Measurements from ENCODE around the gene ZNF217. TPM values are rescaled to one million over a fixed set of nuclear protein-coding genes. Genes with fewer than 3 reads are reported as not detected.

The ZNF217 gene
- polyA plus RNA-seq, 1 experiment: 16.6 TPM

GRCh38 chr20:53602661-53603060 is 9.0 kb upstream of the ZNF217 start:
- ChIA-PET CTCF (interaction anchor here (0.5 to 1.0 kb wide), 2 partner anchors 34 to 313 kb away, joined by 3 read pairs; no protein-coding TSS in a partner anchor), POLR2A (no interaction called here)
- DNase-seq (ENCODE audit: low read depth, low spot score): no peak
- H3K4me3 ChIP-seq (ENCODE audit: low read depth, low read length): no peak overlapping the region
- no peaks in the 10 kb centered on the region for H3K27me3 ChIP-seq (ENCODE audit: control insufficient read depth, insufficient read depth, low read length)
- no peak for TF ChIP-seq CTCF (IDR thresholded peaks at IDR 0.05; ENCODE audit: low read depth, low read length)
- H3K9me3 ChIP-seq (ENCODE audit: control insufficient read depth, insufficient read depth, low read length): no peaks in the 10 kb centered on the region
- no peak overlapping the region for H3K27ac ChIP-seq (ENCODE audit: low read depth, low read length)

- no peak for TF ChIP-seq CTCF (IDR thresholded peaks at IDR 0.05; ENCODE audit: low read depth, low read length)
- CTCF ChIA-PET: no interaction called here
Observed at GRCh38 chr20:53599910-53600632, 6.4 kb upstream of the ZNF217 start.

GRCh38 chr20:53599378-53599777 is 5.7 kb upstream of the ZNF217 start:
- no peak for DNase-seq (ENCODE audit: low read depth, low spot score)
- CTCF ChIA-PET: no interaction called here
- TF ChIP-seq CTCF (IDR thresholded peaks at IDR 0.05; ENCODE audit: low read depth, low read length): no peak
- Histone ChIP-seq H3K27ac (ENCODE audit: low read depth, low read length) (no peak overlapping the region), H3K4me3 (ENCODE audit: low read depth, low read length) (no peak overlapping the region), H3K27me3 (ENCODE audit: control insufficient read depth, insufficient read depth, low read length) (no peaks in the 10 kb centered on the region), H3K9me3 (ENCODE audit: control insufficient read depth, insufficient read depth, low read length) (no peaks in the 10 kb centered on the region)
- POLR2A ChIA-PET: no interaction called here

More at GRCh38 chr20:53599910-53600632, 6.4 kb upstream of the ZNF217 start:
- Histone ChIP-seq H3K9me3 (ENCODE audit: control insufficient read depth, insufficient read depth, low read length) (no peaks in the 10 kb centered on the region), H3K27me3 (ENCODE audit: control insufficient read depth, insufficient read depth, low read length) (no peaks in the 10 kb centered on the region), H3K4me3 (ENCODE audit: low read depth, low read length) (no peak overlapping the region), H3K27ac (ENCODE audit: low read depth, low read length) (no peak overlapping the region)
- DNase-seq (ENCODE audit: low read depth, low spot score): no peak
- POLR2A ChIA-PET: no interaction called here

- Histone ChIP-seq H3K9me3 (ENCODE audit: control insufficient read depth, insufficient read depth, low read length) (no peaks in the 10 kb centered on the region), H3K27ac (ENCODE audit: low read depth, low read length) (no peak overlapping the region), H3K4me3 (ENCODE audit: low read depth, low read length) (no peak overlapping the region), H3K27me3 (ENCODE audit: control insufficient read depth, insufficient read depth, low read length) (no peaks in the 10 kb centered on the region)
- POLR2A ChIA-PET: no interaction called here
- no peak for TF ChIP-seq CTCF (IDR thresholded peaks at IDR 0.05; ENCODE audit: low read depth, low read length)
- CTCF ChIA-PET: no interaction called here
- DNase-seq (ENCODE audit: low read depth, low spot score): no peak
Observed at GRCh38 chr20:53599044-53599362, 5.4 kb upstream of the ZNF217 start.

GRCh38 chr20:53598140-53599043 is 4.8 kb upstream of the ZNF217 start:
- Histone ChIP-seq H3K27me3 (ENCODE audit: control insufficient read depth, insufficient read depth, low read length) (no peaks in the 10 kb centered on the region), H3K27ac (ENCODE audit: low read depth, low read length) (no peak overlapping the region), H3K4me3 (ENCODE audit: low read depth, low read length) (no peak overlapping the region), H3K9me3 (ENCODE audit: control insufficient read depth, insufficient read depth, low read length) (no peaks in the 10 kb centered on the region)
- CTCF ChIA-PET: no interaction called here
- no peak for DNase-seq (ENCODE audit: low read depth, low spot score)
- TF ChIP-seq CTCF (IDR thresholded peaks at IDR 0.05; ENCODE audit: low read depth, low read length): no peak
- POLR2A ChIA-PET: no interaction called here
